Measurements from ENCODE around the gene THAP4.

Gene THAP4

DNA sequence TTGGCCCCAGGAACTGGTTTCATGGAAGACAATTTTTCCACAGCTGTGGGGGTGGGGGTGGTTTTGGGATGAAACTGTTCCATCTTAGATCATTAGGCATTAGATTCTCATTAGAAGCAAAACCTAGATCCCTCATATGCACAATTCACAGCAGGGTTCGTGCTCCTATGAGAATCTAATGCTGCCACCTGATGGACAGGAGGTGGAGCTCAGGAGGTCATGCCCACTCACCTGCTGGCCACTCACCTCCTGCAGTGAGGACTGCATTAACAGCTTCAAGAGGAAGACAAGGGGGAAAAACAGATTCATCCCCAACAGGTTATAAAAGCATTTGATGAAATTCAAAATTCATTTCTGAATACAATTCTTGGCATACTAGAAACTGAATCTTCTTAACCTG lies 38.5 kb downstream of the THAP4 start:
- TF ChIP-seq ZNF70 (CRISPR knock-in tag; IDR thresholded peaks at IDR 0.05) (no peak), GLIS3 (CRISPR knock-in tag; IDR thresholded peaks at IDR 0.05) (no peak), ZFP3 (CRISPR knock-in tag; IDR thresholded peaks at IDR 0.05) (no peak), ZNF8 (CRISPR knock-in tag; IDR thresholded peaks at IDR 0.05) (no peak), PPARA (CRISPR knock-in tag; IDR thresholded peaks at IDR 0.05; ENCODE audit: borderline replicate concordance) (no peak), OSR1 (CRISPR knock-in tag; IDR thresholded peaks at IDR 0.05) (no peak), PATZ1 (CRISPR knock-in tag; IDR thresholded peaks at IDR 0.05; ENCODE audit: borderline replicate concordance) (no peak), ARNTL (CRISPR knock-in tag; IDR thresholded peaks at IDR 0.05; ENCODE audit: borderline replicate concordance, low read depth) (no peak), ISL1 (CRISPR knock-in tag; IDR thresholded peaks at IDR 0.05) (no peak), BACH2 (CRISPR knock-in tag; IDR thresholded peaks at IDR 0.05; ENCODE audit: borderline replicate concordance) (no peak), CSDC2 (CRISPR knock-in tag; IDR thresholded peaks at IDR 0.05) (no peak), TCF4 (CRISPR knock-in tag; IDR thresholded peaks at IDR 0.05; ENCODE audit: borderline replicate concordance) (no peak), ESRRG (CRISPR knock-in tag; IDR thresholded peaks at IDR 0.05) (no peak), ZC3H10 (CRISPR knock-in tag; IDR thresholded peaks at IDR 0.05) (no peak), ZNF565 (CRISPR knock-in tag; conservative IDR thresholded peaks at IDR 0.05; ENCODE audit: low read depth) (no peak), ZFP30 (CRISPR knock-in tag; IDR thresholded peaks at IDR 0.05) (no peak)
- TF ChIP-seq, protein P1, sequence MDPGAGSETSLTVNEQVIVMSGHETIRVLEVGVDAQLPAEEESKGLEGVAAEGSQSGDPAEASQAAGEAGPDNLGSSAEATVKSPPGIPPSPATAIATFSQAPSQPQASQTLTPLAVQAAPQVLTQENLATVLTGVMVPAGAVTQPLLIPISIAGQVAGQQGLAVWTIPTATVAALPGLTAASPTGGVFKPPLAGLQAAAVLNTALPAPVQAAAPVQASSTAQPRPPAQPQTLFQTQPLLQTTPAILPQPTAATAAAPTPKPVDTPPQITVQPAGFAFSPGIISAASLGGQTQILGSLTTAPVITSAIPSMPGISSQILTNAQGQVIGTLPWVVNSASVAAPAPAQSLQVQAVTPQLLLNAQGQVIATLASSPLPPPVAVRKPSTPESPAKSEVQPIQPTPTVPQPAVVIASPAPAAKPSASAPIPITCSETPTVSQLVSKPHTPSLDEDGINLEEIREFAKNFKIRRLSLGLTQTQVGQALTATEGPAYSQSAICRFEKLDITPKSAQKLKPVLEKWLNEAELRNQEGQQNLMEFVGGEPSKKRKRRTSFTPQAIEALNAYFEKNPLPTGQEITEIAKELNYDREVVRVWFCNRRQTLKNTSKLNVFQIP (CRISPR knock-in tag; IDR thresholded peaks at IDR 0.05; ENCODE audit: borderline replicate concordance, low read depth) = no peak
- TF ChIP-seq, protein P2, sequence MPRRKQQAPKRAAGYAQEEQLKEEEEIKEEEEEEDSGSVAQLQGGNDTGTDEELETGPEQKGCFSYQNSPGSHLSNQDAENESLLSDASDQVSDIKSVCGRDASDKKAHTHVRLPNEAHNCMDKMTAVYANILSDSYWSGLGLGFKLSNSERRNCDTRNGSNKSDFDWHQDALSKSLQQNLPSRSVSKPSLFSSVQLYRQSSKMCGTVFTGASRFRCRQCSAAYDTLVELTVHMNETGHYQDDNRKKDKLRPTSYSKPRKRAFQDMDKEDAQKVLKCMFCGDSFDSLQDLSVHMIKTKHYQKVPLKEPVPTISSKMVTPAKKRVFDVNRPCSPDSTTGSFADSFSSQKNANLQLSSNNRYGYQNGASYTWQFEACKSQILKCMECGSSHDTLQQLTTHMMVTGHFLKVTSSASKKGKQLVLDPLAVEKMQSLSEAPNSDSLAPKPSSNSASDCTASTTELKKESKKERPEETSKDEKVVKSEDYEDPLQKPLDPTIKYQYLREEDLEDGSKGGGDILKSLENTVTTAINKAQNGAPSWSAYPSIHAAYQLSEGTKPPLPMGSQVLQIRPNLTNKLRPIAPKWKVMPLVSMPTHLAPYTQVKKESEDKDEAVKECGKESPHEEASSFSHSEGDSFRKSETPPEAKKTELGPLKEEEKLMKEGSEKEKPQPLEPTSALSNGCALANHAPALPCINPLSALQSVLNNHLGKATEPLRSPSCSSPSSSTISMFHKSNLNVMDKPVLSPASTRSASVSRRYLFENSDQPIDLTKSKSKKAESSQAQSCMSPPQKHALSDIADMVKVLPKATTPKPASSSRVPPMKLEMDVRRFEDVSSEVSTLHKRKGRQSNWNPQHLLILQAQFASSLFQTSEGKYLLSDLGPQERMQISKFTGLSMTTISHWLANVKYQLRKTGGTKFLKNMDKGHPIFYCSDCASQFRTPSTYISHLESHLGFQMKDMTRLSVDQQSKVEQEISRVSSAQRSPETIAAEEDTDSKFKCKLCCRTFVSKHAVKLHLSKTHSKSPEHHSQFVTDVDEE (CRISPR knock-in tag; IDR thresholded peaks at IDR 0.05) = no peak
- ATAC-seq = peak; percentile 60

DNA sequence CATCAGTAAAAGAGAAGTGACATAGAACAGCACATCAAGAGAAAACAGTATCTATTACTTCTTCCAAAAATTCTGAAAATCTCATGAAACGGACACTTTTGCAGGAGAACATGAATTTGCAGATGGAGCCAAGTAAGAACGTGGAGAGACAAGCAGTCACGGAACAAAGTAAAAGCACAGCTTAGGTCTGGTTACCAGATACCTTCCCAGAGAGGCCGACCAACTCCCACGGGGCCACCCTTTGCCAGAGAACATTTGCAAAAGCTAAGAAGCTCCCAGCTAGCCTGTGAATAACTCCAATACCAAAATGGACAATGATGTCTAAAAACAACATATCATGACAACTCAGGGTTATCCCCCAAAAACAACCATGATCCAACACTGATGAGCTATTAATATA lies 38.9 kb downstream of the THAP4 start:
- no peak for ATAC-seq
- TF ChIP-seq, protein P1 (CRISPR knock-in tag; IDR thresholded peaks at IDR 0.05; ENCODE audit: borderline replicate concordance, low read depth) = no peak
- no peak for TF ChIP-seq ZNF565 (CRISPR knock-in tag; conservative IDR thresholded peaks at IDR 0.05; ENCODE audit: low read depth)
- TF ChIP-seq CSDC2 (CRISPR knock-in tag; IDR thresholded peaks at IDR 0.05) = no peak
- TF ChIP-seq, protein P2 (CRISPR knock-in tag; IDR thresholded peaks at IDR 0.05) = no peak

DNA sequence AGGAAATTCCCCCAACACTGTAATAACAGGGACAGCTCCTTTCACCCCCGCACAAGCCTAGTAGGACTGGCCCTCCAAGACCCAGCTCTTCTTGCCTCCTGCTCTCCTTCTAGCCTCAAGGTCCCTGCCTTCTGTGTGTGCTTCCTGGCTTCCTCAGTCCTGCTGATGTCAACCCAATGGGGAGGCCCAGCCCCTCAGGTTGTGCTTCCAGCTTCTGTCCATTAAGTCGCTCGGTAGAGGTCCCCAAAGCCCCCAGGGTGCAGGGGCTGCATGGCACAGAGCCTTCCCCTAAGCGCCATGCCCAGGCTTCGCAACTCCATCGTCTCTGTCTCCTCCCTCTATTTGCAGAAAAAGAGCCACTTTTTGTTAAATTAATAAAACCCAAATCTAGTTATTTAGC lies 39.4 kb downstream of the THAP4 start:
- no peak for ATAC-seq
- no peak for TF ChIP-seq BACH2 (CRISPR knock-in tag; IDR thresholded peaks at IDR 0.05; ENCODE audit: borderline replicate concordance)
- no peak for TF ChIP-seq TCF4 (CRISPR knock-in tag; IDR thresholded peaks at IDR 0.05; ENCODE audit: borderline replicate concordance)
- TF ChIP-seq CSDC2 (CRISPR knock-in tag; IDR thresholded peaks at IDR 0.05) = no peak
- no peak for TF ChIP-seq ZNF8 (CRISPR knock-in tag; IDR thresholded peaks at IDR 0.05)
- TF ChIP-seq ESRRG (CRISPR knock-in tag; IDR thresholded peaks at IDR 0.05) = no peak
- TF ChIP-seq PPARA (CRISPR knock-in tag; IDR thresholded peaks at IDR 0.05; ENCODE audit: borderline replicate concordance) = no peak
- TF ChIP-seq ZC3H10 (CRISPR knock-in tag; IDR thresholded peaks at IDR 0.05) = no peak
- TF ChIP-seq ZFP30 (CRISPR knock-in tag; IDR thresholded peaks at IDR 0.05) = no peak
- TF ChIP-seq, protein P1 (CRISPR knock-in tag; IDR thresholded peaks at IDR 0.05; ENCODE audit: borderline replicate concordance, low read depth) = no peak
- TF ChIP-seq CREB5 (CRISPR knock-in tag; IDR thresholded peaks at IDR 0.05; ENCODE audit: low read depth) = no peak
- no peak for TF ChIP-seq ZNF565 (CRISPR knock-in tag; conservative IDR thresholded peaks at IDR 0.05; ENCODE audit: low read depth)
- TF ChIP-seq, protein P3, sequence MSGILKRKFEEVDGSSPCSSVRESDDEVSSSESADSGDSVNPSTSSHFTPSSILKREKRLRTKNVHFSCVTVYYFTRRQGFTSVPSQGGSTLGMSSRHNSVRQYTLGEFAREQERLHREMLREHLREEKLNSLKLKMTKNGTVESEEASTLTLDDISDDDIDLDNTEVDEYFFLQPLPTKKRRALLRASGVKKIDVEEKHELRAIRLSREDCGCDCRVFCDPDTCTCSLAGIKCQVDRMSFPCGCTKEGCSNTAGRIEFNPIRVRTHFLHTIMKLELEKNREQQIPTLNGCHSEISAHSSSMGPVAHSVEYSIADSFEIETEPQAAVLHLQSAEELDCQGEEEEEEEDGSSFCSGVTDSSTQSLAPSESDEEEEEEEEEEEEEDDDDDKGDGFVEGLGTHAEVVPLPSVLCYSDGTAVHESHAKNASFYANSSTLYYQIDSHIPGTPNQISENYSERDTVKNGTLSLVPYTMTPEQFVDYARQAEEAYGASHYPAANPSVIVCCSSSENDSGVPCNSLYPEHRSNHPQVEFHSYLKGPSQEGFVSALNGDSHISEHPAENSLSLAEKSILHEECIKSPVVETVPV (CRISPR knock-in tag; IDR thresholded peaks at IDR 0.05) = no peak
- no peak for TF ChIP-seq ZFP3 (CRISPR knock-in tag; IDR thresholded peaks at IDR 0.05)
- TF ChIP-seq ARNTL (CRISPR knock-in tag; IDR thresholded peaks at IDR 0.05; ENCODE audit: borderline replicate concordance, low read depth) = no peak
